ENCODE results near the gene DNAJB11. TPM values are rescaled to one million over a fixed set of nuclear protein-coding genes. Genes with fewer than 3 reads are reported as not detected.

Gene DNAJB11
- polyA plus RNA-seq, 2 of the 4 experiments (the other 2 are of a cell fraction): 55.2 to 61.9 TPM

DNA sequence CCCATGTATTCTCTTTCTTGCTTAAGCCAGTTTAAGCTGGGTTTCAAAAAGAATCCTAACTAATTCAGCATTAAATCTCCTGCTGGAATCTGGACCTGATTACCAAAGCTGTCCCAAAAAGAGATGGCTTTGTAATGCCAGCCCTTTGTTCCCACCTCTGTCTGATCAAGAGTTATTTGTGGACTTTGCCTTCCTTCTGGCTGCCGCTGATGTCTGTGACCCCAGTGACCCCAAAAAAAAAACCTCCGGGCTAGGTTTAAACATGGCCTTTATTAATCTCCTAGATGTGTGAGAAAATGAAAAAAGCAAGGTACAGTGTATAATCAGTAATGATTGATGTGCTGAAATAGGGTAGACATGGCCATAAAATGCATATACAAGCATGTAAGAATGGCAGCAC lies 47.1 kb upstream of the DNAJB11 start (continued):
- TF ChIP-seq, protein P1, sequence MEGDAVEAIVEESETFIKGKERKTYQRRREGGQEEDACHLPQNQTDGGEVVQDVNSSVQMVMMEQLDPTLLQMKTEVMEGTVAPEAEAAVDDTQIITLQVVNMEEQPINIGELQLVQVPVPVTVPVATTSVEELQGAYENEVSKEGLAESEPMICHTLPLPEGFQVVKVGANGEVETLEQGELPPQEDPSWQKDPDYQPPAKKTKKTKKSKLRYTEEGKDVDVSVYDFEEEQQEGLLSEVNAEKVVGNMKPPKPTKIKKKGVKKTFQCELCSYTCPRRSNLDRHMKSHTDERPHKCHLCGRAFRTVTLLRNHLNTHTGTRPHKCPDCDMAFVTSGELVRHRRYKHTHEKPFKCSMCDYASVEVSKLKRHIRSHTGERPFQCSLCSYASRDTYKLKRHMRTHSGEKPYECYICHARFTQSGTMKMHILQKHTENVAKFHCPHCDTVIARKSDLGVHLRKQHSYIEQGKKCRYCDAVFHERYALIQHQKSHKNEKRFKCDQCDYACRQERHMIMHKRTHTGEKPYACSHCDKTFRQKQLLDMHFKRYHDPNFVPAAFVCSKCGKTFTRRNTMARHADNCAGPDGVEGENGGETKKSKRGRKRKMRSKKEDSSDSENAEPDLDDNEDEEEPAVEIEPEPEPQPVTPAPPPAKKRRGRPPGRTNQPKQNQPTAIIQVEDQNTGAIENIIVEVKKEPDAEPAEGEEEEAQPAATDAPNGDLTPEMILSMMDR (IDR thresholded peaks at IDR 0.05): no peak
- TF ChIP-seq, protein P2, sequence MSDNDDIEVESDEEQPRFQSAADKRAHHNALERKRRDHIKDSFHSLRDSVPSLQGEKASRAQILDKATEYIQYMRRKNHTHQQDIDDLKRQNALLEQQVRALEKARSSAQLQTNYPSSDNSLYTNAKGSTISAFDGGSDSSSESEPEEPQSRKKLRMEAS (IDR thresholded peaks at IDR 0.05): no peak
- TF ChIP-seq ZFP36 (IDR thresholded peaks at IDR 0.05; ENCODE audit: borderline replicate concordance, partially characterized antibody) (no peak), RNF2 (IDR thresholded peaks at IDR 0.05; ENCODE audit: borderline replicate concordance, low read depth) (no peak), RFX5 (IDR thresholded peaks at IDR 0.05) (no peak), MAFK (IDR thresholded peaks at IDR 0.05; ENCODE audit: partially characterized antibody) (no peak)
- TF ChIP-seq, protein P3, sequence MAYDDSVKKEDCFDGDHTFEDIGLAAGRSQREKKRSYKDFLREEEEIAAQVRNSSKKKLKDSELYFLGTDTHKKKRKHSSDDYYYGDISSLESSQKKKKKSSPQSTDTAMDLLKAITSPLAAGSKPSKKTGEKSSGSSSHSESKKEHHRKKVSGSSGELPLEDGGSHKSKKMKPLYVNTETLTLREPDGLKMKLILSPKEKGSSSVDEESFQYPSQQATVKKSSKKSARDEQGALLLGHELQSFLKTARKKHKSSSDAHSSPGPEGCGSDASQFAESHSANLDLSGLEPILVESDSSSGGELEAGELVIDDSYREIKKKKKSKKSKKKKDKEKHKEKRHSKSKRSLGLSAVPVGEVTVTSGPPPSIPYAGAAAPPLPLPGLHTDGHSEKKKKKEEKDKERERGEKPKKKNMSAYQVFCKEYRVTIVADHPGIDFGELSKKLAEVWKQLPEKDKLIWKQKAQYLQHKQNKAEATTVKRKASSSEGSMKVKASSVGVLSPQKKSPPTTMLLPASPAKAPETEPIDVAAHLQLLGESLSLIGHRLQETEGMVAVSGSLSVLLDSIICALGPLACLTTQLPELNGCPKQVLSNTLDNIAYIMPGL (CRISPR knock-in tag; IDR thresholded peaks at IDR 0.05; ENCODE audit: borderline replicate concordance): no peak

DNA sequence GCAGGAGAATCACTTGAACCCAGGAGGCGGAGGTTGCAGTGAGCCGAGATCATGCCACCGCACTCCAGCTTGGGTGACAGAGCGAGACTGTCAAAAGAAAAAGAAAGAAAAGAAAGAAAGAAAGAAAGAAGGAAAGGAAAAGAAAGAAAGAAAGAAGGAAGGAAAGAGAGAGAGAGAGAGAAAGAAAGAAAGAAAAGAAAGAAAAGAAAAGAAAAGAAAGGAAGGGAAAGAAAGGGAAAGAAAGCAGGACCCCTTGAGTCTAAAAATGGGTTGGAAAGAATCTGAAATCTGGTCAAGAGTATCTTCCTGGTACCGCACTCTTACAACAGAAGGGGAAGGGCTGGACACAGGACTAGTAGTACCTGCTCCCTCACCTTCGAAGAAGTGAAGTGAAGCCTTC lies 45.9 kb upstream of the DNAJB11 start:
- Histone ChIP-seq H3K9me3 (no peaks in the 10 kb centered on the region), H3K4me1 (no peaks in the 10 kb centered on the region), H3K4me2 (no peak overlapping the region), H3K27ac (no peak overlapping the region), H3K4me3 (no peak overlapping the region)
- TF ChIP-seq KDM1A (IDR thresholded peaks at IDR 0.05; ENCODE audit: low read depth) (no peak), EP300 (IDR thresholded peaks at IDR 0.05) (no peak), CBX8 (IDR thresholded peaks at IDR 0.05) (no peak), PHF8 (IDR thresholded peaks at IDR 0.05; ENCODE audit: borderline replicate concordance, low read depth) (no peak), SMC3 (IDR thresholded peaks at IDR 0.05) (no peak)
- TF ChIP-seq, protein P4, sequence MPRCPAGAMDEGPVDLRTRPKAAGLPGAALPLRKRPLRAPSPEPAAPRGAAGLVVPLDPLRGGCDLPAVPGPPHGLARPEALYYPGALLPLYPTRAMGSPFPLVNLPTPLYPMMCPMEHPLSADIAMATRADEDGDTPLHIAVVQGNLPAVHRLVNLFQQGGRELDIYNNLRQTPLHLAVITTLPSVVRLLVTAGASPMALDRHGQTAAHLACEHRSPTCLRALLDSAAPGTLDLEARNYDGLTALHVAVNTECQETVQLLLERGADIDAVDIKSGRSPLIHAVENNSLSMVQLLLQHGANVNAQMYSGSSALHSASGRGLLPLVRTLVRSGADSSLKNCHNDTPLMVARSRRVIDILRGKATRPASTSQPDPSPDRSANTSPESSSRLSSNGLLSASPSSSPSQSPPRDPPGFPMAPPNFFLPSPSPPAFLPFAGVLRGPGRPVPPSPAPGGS (IDR thresholded peaks at IDR 0.05): no peak
- POLR2A ChIA-PET: no interaction called here
- CTCF ChIA-PET: no interaction called here
- FAIRE-seq (no peak), ATAC-seq (no peak), DNase-seq (ENCODE audit: low read depth in 1 of 2, low spot score in 1 of 2) (no peak)
- 89% methylated on average over 6 of the region's 6 CpGs for WGBS (ENCODE audit: missing lambda C conversion rate)

DNA sequence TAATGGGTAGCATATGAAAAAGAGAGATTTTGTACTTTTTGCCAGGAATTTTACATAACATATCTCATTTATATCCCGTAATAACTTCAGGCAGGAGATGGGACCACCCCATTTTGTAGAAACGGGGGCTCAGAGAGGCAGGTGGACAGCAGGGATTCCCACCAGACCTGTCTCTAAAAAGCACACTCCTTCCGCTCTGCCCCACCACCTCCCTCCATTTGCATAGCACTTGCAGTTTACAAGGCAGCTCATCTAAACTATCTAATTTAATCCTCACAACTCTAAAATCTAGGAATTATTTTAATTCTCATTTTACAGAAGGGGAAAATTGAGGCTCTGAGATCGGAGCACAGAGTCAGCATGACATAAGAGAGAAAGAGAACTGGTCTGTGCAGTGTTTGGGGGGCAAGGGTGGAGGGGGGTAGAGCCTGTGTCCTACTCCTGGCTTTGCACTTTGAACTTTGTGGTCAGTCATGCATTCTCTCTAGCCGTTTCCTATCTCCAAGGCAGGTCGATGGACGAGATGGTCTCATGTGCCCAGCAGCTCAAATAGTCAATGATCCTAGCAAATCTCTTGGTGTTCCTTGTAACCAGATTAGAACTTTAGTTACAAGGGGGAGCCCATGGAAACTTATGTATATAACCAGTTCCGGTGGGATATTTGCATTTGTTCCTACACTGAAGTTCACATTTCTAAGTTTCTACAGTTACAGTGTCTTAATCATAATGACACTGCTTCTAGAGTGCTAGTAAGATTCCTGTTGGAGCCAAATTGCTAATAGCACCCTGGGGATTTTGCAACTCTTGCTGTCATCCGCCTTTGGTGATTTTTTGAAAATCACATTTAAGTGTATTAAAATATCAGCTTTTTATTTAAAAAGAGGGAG lies 44.9 kb upstream of the DNAJB11 start:
- CTCF ChIA-PET: interaction anchor here (0.6 to 1.3 kb wide), 2 partner anchors 14 to 266 kb away, joined by 3 read pairs; no protein-coding TSS in a partner anchor
- no peak for ATAC-seq

More for the DNA sequence above, 44.9 kb upstream of the DNAJB11 start:
- POLR2A ChIA-PET: interaction anchor here (0.6 kb wide), 1 partner anchor 18 kb away, joined by 6 read pairs; no protein-coding TSS in a partner anchor
- no peak overlapping the region for H3K4me3 ChIP-seq
- FAIRE-seq: no peak
- no peaks in the 10 kb centered on the region for H3K9me3 ChIP-seq
- no peak for DNase-seq (ENCODE audit: low read depth in 1 of 2, low spot score in 1 of 2)
- H3K27ac ChIP-seq: no peak overlapping the region
- 40% methylated on average over 9 of the region's 9 CpGs for WGBS (ENCODE audit: missing lambda C conversion rate)
- TF ChIP-seq FOXS1 (CRISPR knock-in tag; IDR thresholded peaks at IDR 0.05) (no peak), HOXB5 (CRISPR knock-in tag; IDR thresholded peaks at IDR 0.05) (no peak), BHLHE40 (IDR thresholded peaks at IDR 0.05; ENCODE audit: low read depth, low read length) (no peak), EP300 (IDR thresholded peaks at IDR 0.05) (no peak)
- TF ChIP-seq, protein P1 (IDR thresholded peaks at IDR 0.05): no peak
- no peaks in the 10 kb centered on the region for H3K4me1 ChIP-seq
- H3K4me2 ChIP-seq: no peak overlapping the region
